Astrocyte of the cerebellum (primary cell): ENCODE measurements around the gene HEMK1.

Experiments
- DNase-seq: peaks from one replicate; pipeline ENCODE4 v3.0.0-alpha.2; 2011; ENCODE audit warnings: low read depth
- H3K4me3 ChIP-seq: 2 replicates; pipeline ENCODE4 v1.5.1; 2011; ENCODE audit warnings: mild to moderate bottlenecking, low read depth, low read length, moderate library complexity
- in situ Hi-C: cut with HindIII; loops from 2 replicates; pipeline ENCODE4 v1.10.0; 2017; ENCODE audit warnings: low sequenced_read_pairs
- TF ChIP-seq, protein P1 (sequence below): IDR thresholded peaks from 2 replicates; pipeline ENCODE4 v1.5.1; 2012; ENCODE audit warnings: low read length, low read depth, moderate library complexity, mild to moderate bottlenecking; ENCODE audit errors: missing control alignments

HEMK1 gene

DNA sequence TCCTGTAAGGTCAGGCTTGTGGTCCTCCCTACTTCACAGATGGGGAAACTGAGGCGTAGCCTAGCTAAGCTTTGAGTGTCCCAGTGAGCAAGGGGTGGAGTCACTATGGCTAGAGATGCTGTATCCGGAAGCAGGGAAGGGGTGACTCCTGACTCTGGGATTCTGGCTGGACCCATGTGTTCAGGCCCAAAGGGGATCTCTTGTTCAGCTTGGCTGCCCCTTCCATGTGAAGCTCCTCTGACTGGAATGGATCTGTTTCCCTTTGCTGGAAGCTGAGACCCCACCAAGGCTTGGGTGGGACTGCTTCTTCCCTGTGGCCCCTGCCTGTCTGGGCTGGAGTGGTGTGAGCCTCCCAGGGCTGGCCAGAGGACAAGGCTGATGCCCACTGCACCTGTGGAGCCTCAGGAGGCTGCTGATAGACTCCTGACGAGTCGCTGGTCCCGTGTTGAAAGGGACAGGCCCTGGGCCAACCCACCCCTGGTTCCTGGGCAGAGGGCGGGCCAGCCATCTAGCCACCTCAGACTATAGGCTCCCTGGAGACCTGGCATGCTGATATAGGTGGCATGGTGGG, 48.7 kb downstream of the HEMK1 start:
- TF ChIP-seq, protein P1, sequence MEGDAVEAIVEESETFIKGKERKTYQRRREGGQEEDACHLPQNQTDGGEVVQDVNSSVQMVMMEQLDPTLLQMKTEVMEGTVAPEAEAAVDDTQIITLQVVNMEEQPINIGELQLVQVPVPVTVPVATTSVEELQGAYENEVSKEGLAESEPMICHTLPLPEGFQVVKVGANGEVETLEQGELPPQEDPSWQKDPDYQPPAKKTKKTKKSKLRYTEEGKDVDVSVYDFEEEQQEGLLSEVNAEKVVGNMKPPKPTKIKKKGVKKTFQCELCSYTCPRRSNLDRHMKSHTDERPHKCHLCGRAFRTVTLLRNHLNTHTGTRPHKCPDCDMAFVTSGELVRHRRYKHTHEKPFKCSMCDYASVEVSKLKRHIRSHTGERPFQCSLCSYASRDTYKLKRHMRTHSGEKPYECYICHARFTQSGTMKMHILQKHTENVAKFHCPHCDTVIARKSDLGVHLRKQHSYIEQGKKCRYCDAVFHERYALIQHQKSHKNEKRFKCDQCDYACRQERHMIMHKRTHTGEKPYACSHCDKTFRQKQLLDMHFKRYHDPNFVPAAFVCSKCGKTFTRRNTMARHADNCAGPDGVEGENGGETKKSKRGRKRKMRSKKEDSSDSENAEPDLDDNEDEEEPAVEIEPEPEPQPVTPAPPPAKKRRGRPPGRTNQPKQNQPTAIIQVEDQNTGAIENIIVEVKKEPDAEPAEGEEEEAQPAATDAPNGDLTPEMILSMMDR, result no peak
- peak overlapping the region; percentile 56 for H3K4me3 ChIP-seq
- in situ Hi-C loops, result no loop called here
- no peak for DNase-seq

DNA sequence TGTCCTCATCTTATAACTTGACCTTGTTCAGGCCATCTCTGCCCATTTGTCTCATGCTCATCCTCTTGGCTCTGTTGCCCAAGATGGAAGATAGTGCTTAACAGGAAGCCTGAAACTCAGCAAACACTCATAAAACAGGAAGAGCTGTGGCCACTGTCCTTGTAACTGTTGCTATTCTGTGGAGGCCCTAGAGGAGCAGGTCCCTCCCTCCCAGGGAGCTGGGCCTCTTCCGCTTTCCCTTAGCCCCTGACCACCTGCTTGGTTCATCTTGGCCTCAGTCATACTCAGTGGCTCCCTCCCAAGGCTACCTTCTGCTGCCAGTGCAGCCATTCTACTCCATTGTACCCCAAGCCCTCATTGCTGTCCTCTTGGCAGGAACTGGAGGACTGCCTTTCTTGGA, 51.1 kb downstream of the HEMK1 start:
- in situ Hi-C loops, result no loop called here
- TF ChIP-seq, protein P1, result no peak
- H3K4me3 ChIP-seq, result no peak overlapping the region
- no peak for DNase-seq

DNA sequence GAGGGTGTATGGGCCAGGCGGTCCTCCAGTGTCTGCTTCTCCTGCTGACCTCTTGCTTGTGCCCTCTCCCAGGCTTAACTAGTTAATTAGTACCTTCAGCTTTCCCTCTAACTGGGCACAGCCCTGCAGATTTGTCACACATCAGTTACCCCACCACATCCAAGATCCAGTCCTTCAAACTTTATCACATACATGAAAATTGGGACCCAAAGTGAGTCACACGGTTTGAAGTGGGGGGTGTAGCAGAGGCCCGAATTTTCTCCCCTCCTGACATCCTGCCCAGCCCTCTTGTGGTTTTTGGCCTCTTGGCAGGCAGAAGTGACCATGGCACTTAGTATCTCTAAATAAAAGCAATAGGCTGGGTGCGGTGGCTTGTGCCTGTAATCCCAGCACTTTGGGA, 51.5 kb downstream of the HEMK1 start:
- in situ Hi-C loops, result no loop called here
- no peak for DNase-seq
- TF ChIP-seq, protein P1, result no peak
- H3K4me3 ChIP-seq, result no peak overlapping the region

DNA sequence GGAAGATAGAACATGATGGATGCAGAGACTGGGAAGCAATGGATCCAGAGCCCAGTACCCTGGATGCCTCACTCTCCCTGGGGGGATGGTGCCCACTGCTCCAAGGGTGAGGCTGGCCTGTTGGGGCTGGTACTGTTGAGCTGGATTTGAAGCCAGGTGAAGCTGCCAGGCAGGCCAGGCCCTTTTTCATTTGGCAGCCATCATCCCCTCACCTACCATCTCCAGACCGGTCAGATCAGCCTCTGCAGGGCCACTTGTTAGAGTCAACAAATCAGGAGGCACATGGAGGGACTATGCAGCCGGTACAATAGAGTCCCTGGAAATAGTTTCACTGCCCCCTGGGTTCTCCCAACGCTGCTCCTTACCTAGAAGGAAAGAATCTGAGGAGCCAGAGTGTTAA, 53.6 kb downstream of the HEMK1 start:
- H3K4me3 ChIP-seq, result no peak overlapping the region
- TF ChIP-seq, protein P1, result no peak
- no peak for DNase-seq
- in situ Hi-C loops, result no loop called here

GRCh38 chr3:50623840-50624474, 54.6 kb downstream of the HEMK1 start:
- TF ChIP-seq, protein P1, result no peak
- in situ Hi-C loops, result no loop called here
- DNase-seq, result no peak
- no peak overlapping the region for H3K4me3 ChIP-seq

DNA sequence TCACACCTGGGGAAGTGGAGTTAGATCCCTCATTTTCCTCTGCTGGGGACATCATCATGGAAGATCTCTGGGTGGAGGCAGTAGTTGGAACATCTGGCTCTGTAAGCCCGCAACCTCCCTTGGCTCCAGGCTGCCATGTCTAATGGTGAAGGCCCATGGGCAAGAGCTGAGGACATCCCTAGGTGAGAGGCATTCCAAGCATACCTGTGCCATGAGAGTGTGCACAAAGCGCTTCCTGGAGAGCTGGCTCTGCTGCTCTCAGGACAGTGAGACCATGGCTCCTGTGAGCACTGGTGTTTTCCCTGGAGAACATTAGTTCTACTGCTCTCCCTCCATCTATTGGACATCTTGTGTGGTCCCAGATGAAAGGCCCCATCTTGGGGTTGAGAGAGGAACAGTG, 55.3 kb downstream of the HEMK1 start:
- no peak for DNase-seq

More for the DNA sequence above, 55.3 kb downstream of the HEMK1 start:
- no peak overlapping the region for H3K4me3 ChIP-seq
- TF ChIP-seq, protein P1, result no peak
- in situ Hi-C loops, result no loop called here
